ENCODE results near the gene PEF1. TPM values are rescaled to one million over a fixed set of nuclear protein-coding genes. Genes with fewer than 3 reads are reported as not detected.

PEF1 gene
- total and polyA plus RNA-seq, 2 donors (not counting 3 experiments of a cell fraction or from before 2014, with no cell fraction given) = 73.3 to 161 TPM

DNA sequence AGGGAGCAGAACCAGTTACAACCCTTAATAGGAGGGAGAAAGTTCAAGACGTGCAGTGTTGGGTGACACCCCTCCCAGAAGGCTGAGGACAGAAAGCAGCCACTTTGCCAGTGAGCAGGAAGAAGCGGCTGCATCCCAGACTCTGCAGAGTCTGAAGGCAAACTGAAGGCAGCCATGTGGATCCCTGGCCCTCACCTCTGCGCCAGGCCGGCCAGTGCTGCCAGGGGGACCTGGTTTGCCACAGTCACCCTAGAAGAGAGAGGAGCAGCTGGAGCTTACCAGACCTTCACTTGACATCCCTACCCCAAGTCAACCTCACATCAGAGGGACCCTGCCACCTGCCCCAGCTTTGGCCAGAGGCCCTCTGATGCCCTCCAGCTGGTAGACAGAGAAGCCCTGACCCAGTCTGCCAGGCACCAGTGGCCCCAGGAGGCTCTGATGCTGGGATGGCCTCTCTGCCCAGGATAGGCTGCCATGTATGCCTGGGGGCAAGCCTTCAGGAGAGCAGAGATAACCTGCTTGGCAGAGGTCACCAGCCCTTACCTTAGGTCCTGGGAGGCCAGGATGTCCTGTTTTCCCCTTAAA lies 16.3 kb upstream of the PEF1 start:
- H4K20me1 ChIP-seq (replicated peaks; ENCODE audit: control insufficient read depth, extremely low read depth, insufficient read depth, low read length) = no peaks in the 10 kb centered on the region
- no TSS peak for BruUV-seq (replicated peaks)
- no peaks in the 10 kb centered on the region for H3K4me1 ChIP-seq (ENCODE audit: control insufficient read depth, extremely low read depth, insufficient read depth, low read length)
- FAIRE-seq = no peak
- POLR2A ChIA-PET = no interaction called here
- H3K9me1 ChIP-seq (replicated peaks; ENCODE audit: control insufficient read depth, extremely low read depth, insufficient read depth, low read length) = no peaks in the 10 kb centered on the region
- no peak overlapping the region for H3K9ac ChIP-seq (replicated peaks; ENCODE audit: extremely low read depth, insufficient read depth, low read length)
- H3K4me2 ChIP-seq (ENCODE audit: insufficient read depth, low read length) = no peak overlapping the region
- H3K4me3 ChIP-seq (replicated peaks in 1 of 3; ENCODE audit: insufficient read depth in 1 of 3, low read depth in 1 of 3, low read length in 3 of 3) = no peak overlapping the region
- dilution Hi-C loops (cut with MboI; ENCODE audit: extremely low pct_ligation_motif_present, low sequenced_read_pairs) = no loop called here
- H3K27me3 ChIP-seq (ENCODE audit: control insufficient read depth in 2 of 2, insufficient read depth in 2 of 2, low read length in 2 of 2) = no peaks in the 10 kb centered on the region
- H3K27ac ChIP-seq (ENCODE audit: insufficient read depth, low read depth, low read length) = no peak overlapping the region
- no peaks in the 10 kb centered on the region for H3K9me3 ChIP-seq (replicated peaks; ENCODE audit: control insufficient read depth, insufficient read depth, low read length)
- CTCF ChIA-PET = interaction anchor here (1.0 to 11.5 kb wide), 7 partner anchors 43 to 303 kb away, joined by 3 to 180 read pairs (median 7); partner anchors contain the start of gene COL16A1
- no peak for DNase-seq (ENCODE audit: low read depth, low spot score)
- intact Hi-C loops (cut with micrococcal nuclease) = loop anchor here (5.0 kb wide), 1 partner anchor 301 kb away; no protein-coding TSS in a partner anchor
- H3K79me2 ChIP-seq (ENCODE audit: control insufficient read depth, insufficient read depth, low read length) = no peaks in the 10 kb centered on the region
- no peak overlapping the region for H2AFZ ChIP-seq (ENCODE audit: low read depth, low read length)
- TF ChIP-seq POLR2A (IDR thresholded peaks at IDR 0.05; ENCODE audit: low read depth, low read length) (no peak), MYC (IDR thresholded peaks at IDR 0.05; ENCODE audit: low read depth, low read length) (no peak), GATA2 (IDR thresholded peaks at IDR 0.05; ENCODE audit: insufficient read depth, insufficient read length, low read depth, low read length) (no peak), POLR2AphosphoS5 (IDR thresholded peaks at IDR 0.05; ENCODE audit: insufficient read depth, low read depth, low read length) (no peak), FOS (IDR thresholded peaks at IDR 0.05; ENCODE audit: borderline replicate concordance, insufficient read depth, low read length) (no peak), JUN (IDR thresholded peaks at IDR 0.05; ENCODE audit: borderline replicate concordance, insufficient read depth, insufficient read length, low read depth) (no peak), EZH2 (IDR thresholded peaks at IDR 0.05; ENCODE audit: borderline replicate concordance, low read depth, low read length, severe bottlenecking) (no peak)
- TF ChIP-seq, protein P1, sequence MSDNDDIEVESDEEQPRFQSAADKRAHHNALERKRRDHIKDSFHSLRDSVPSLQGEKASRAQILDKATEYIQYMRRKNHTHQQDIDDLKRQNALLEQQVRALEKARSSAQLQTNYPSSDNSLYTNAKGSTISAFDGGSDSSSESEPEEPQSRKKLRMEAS (IDR thresholded peaks at IDR 0.05; ENCODE audit: insufficient read depth, insufficient read length) = no peak
- TF ChIP-seq, protein P2, sequence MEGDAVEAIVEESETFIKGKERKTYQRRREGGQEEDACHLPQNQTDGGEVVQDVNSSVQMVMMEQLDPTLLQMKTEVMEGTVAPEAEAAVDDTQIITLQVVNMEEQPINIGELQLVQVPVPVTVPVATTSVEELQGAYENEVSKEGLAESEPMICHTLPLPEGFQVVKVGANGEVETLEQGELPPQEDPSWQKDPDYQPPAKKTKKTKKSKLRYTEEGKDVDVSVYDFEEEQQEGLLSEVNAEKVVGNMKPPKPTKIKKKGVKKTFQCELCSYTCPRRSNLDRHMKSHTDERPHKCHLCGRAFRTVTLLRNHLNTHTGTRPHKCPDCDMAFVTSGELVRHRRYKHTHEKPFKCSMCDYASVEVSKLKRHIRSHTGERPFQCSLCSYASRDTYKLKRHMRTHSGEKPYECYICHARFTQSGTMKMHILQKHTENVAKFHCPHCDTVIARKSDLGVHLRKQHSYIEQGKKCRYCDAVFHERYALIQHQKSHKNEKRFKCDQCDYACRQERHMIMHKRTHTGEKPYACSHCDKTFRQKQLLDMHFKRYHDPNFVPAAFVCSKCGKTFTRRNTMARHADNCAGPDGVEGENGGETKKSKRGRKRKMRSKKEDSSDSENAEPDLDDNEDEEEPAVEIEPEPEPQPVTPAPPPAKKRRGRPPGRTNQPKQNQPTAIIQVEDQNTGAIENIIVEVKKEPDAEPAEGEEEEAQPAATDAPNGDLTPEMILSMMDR (IDR thresholded peaks at IDR 0.05; ENCODE audit: extremely low read depth in 1 of 2, insufficient read depth in 1 of 2, low read depth in 1 of 2, low read length in 2 of 2) = no peak
- no peaks in the 10 kb centered on the region for H3K36me3 ChIP-seq (ENCODE audit: control insufficient read depth in 2 of 2, extremely low read depth in 1 of 2, insufficient read depth in 2 of 2, low read length in 2 of 2)
